Chondrocyte (in vitro differentiated cells): ENCODE data around the gene SNRK. TPM values are rescaled to one million over a fixed set of nuclear protein-coding genes. Genes with fewer than 3 reads are reported as not detected.

Source experiments
- DNase-seq: peaks from one replicate; pipeline ENCODE4 v3.0.0; 2021; ENCODE audit warnings: mixed read lengths, low spot score
- H3K27ac Mint-ChIP-seq: one replicate; pipeline ENCODE4 v1.8.0; 2021; ENCODE audit warnings: mild to moderate bottlenecking, moderate library complexity, mixed read lengths; ENCODE audit not compliant: unreplicated experiment
- H3K27me3 Mint-ChIP-seq: 2 replicates; pipeline ENCODE4 v1.8.0; 2021; ENCODE audit warnings: low read depth, mixed read lengths
- H3K36me3 Mint-ChIP-seq: 2 replicates; pipeline ENCODE4 v1.8.0; 2021; ENCODE audit warnings: low read depth, mixed read lengths
- H3K4me1 Mint-ChIP-seq: 2 replicates; pipeline ENCODE4 v1.8.0; 2021; ENCODE audit warnings: low read depth, mild to moderate bottlenecking, mixed read lengths
- H3K4me3 Mint-ChIP-seq: one replicate; pipeline ENCODE4 v1.8.0; 2021; ENCODE audit warnings: mild to moderate bottlenecking, moderate library complexity, mixed read lengths; ENCODE audit not compliant: unreplicated experiment
- H3K9me3 Mint-ChIP-seq: 2 replicates; pipeline ENCODE4 v1.8.0; 2021; ENCODE audit warnings: low read depth, mixed read lengths
- total RNA-seq: library from RNA; stranded (reverse); gene quantifications from 3 replicates; pipeline ENCODE4 v1.2.1, GENCODE V29; 2021
- TF ChIP-seq, protein P1 (sequence below): fragments of 200-600 bp; sonication (generic); IDR thresholded peaks from 2 replicates; pipeline ENCODE4 v1.5.0; 2021; ENCODE audit warnings: antibody characterized with exemption, mild to moderate bottlenecking, moderate library complexity

SNRK gene
- total RNA-seq, 1 donor from 2014 or later, result 18.1 TPM

DNA sequence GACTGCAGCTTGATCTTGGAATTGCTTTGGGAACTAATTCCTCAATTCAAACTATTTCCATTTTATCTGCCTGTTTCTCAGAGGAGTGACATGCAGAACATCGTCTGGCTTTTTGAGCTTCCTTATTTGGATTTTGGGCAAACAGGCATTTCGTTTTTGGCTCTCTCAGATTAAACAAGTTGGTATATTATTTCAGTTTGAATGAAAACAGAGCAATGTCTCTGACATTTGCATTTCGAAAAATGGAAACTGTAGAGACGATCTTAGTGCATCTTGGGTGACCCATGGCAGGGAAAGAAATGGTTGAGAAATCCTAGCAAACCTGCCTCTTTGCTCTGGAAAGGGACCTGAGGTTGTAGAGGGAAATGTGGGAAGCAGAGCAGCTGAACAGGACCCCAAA lies 33.0 kb upstream of the SNRK start:
- Mint-ChIP-seq H3K27me3 (peaks cover 24% of the 10 kb centered on the region), H3K27ac (no peak overlapping the region), H3K4me3 (no peak overlapping the region), H3K9me3 (no peaks in the 10 kb centered on the region), H3K36me3 (no peaks in the 10 kb centered on the region), H3K4me1 (no peaks in the 10 kb centered on the region)
- DNase-seq, result no peak
- TF ChIP-seq, protein P1, sequence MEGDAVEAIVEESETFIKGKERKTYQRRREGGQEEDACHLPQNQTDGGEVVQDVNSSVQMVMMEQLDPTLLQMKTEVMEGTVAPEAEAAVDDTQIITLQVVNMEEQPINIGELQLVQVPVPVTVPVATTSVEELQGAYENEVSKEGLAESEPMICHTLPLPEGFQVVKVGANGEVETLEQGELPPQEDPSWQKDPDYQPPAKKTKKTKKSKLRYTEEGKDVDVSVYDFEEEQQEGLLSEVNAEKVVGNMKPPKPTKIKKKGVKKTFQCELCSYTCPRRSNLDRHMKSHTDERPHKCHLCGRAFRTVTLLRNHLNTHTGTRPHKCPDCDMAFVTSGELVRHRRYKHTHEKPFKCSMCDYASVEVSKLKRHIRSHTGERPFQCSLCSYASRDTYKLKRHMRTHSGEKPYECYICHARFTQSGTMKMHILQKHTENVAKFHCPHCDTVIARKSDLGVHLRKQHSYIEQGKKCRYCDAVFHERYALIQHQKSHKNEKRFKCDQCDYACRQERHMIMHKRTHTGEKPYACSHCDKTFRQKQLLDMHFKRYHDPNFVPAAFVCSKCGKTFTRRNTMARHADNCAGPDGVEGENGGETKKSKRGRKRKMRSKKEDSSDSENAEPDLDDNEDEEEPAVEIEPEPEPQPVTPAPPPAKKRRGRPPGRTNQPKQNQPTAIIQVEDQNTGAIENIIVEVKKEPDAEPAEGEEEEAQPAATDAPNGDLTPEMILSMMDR, result no peak

DNA sequence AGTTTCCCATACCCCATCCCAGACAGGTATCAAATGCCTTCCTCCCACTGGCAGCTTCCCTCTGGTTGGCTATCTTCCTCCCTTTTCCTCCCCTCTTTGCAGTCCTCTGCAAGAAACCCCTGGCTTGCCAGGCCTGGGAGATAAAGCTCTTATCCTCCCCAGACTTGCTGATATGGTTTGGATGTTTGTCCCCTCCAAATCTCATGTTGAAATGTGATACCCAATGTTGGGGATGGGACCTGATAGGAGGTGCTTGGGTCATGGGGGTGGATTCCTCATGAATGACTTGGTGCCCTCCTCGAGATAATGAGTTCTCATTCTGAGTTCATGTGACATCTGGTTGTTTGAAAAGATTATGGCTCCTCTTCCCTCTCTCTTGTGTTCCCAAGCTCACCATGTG lies 32.2 kb upstream of the SNRK start:
- H3K36me3 Mint-ChIP-seq, result no peaks in the 10 kb centered on the region
- no peaks in the 10 kb centered on the region for H3K9me3 Mint-ChIP-seq
- DNase-seq, result no peak
- peaks cover 18% of the 10 kb centered on the region for H3K27me3 Mint-ChIP-seq
- no peaks in the 10 kb centered on the region for H3K4me1 Mint-ChIP-seq
- TF ChIP-seq, protein P1, result no peak
- no peak overlapping the region for H3K4me3 Mint-ChIP-seq
- H3K27ac Mint-ChIP-seq, result no peak overlapping the region

DNA sequence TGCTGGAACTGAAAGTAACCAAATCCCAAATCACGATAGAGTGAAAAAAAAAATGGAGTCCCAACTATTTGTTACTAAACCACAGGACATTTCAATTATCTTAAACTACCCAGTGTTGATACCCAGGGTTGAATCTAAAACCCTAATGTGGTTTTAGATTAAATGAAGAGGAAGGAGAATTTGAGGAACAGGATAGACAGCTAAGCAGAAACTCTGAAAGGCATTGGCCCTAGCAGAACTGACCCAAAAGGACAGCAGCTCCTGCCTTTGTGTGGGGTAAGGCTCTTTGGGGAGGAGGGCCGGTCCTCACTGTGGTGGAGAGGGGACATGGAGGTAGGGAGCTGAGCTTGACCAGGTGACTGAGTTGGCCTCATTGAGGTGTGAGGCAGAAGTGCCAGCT lies 30.7 kb upstream of the SNRK start:
- H3K27ac Mint-ChIP-seq, result no peak overlapping the region
- no peak overlapping the region for H3K4me3 Mint-ChIP-seq
- TF ChIP-seq, protein P1, result no peak
- H3K36me3 Mint-ChIP-seq, result no peaks in the 10 kb centered on the region
- H3K9me3 Mint-ChIP-seq, result no peaks in the 10 kb centered on the region
- no peak for DNase-seq
- H3K27me3 Mint-ChIP-seq, result peaks cover 17% of the 10 kb centered on the region
- H3K4me1 Mint-ChIP-seq, result no peaks in the 10 kb centered on the region

DNA sequence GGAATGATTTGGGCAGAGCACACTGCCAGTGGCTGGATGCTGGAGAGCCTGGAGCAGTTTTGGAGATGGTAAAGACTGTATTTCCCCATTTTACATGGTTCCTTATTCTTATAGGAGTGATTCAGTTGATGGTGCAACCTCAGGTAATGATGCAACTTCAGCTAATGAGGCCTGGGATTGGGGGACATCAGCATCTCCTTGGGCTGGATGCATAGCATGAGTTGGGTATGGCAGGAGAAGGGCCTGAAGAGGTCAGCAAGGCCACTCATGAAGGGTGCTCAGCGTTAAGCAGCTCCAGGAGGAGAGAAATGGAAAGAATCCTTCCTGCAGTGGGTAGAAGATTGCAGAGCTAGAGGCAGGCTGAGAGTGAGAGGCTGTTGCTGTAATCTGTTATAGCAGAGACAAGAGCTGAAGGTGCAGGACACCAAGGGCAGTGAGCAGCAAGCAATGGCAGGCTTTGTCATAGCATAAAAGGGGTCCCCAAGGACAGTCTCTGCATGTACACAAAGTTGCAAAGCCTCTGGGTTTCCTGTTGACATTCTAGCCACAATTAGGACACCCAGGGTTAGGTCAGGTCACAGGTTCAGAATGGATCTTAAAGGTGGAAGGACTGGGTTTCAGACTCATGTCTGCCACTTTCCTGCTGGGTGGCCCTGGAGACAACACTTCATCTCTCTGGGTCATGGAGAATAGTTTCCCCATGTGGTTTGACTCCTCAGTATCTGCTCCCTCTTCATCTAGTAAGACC lies 29.5 kb upstream of the SNRK start:
- Mint-ChIP-seq H3K4me1 (no peaks in the 10 kb centered on the region), H3K4me3 (no peak overlapping the region), H3K27me3 (peaks cover 13% of the 10 kb centered on the region), H3K9me3 (no peaks in the 10 kb centered on the region), H3K27ac (no peak overlapping the region), H3K36me3 (no peaks in the 10 kb centered on the region)
- no peak for DNase-seq
- TF ChIP-seq, protein P1, result no peak

DNA sequence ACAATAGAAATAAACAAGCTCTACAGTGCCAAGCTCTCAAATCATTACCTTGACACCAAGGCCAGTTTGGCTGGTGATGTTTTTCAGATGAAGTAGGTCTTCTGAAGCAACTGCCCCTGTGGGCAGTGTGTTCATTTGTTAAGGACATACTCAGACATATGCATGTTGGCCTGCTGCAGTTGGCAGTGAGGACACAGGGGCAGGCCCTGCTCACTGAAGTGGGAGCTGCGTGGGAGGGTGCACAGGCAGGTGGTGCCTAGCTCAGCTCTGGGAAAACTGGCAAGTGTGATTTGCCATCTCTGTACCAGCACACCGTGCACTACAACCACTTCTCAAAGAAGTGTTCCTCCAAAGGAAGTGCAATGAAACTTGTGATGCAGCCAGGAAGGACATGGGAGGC lies 28.5 kb upstream of the SNRK start:
- no peak overlapping the region for H3K4me3 Mint-ChIP-seq

More for the DNA sequence above, 28.5 kb upstream of the SNRK start:
- no peaks in the 10 kb centered on the region for H3K36me3 Mint-ChIP-seq
- no peaks in the 10 kb centered on the region for H3K9me3 Mint-ChIP-seq
- no peak overlapping the region for H3K27ac Mint-ChIP-seq
- peaks cover 8% of the 10 kb centered on the region for H3K27me3 Mint-ChIP-seq
- TF ChIP-seq, protein P1, result no peak
- H3K4me1 Mint-ChIP-seq, result no peaks in the 10 kb centered on the region
- DNase-seq, result no peak
